IMR-90 (cell line): ENCODE results near the gene DBN1. TPM values are rescaled to one million over a fixed set of nuclear protein-coding genes. Genes with fewer than 3 reads are reported as not detected.
A peak's percentile ranks its signal among the peaks of the same experiment; 100 is the strongest.

Experiments used
- ATAC-seq: fragments of 200-7000 bp; cut with Tn5 transposase; 2 replicates; pipeline ENCODE4 v1.9.1; 2020; ENCODE audit warnings: low read depth, mild to moderate bottlenecking, moderate library complexity
- Bru-seq: library from RNA; stranded (reverse); fragments of 400-500 nt; gene quantifications from one replicate; lab custom pipeline; 2021; lab: Mats Ljungman, UMichigan
- BruChase-seq, 2 experiments: library from RNA; stranded (reverse); fragments of 400-500 nt; gene quantifications; one replicate each; lab custom pipeline; 2021; lab: Mats Ljungman, UMichigan
- BruUV-seq: library from RNA; stranded (reverse); fragments of 400-500 nt; replicated peaks from 2 replicates; lab custom pipeline; 2021; lab: Mats Ljungman, UMichigan
- CTCF ChIA-PET: fragments of 300-600 bp; formaldehyde crosslinking; extraction: SDS; loops from one replicate; lab custom pipeline; 2021; ENCODE audit warnings: antibody characterized with exemption; lab: Yijun Ruan, JAX
- POLR2A ChIA-PET: fragments of 300-600 bp; sonication (Branson Sonifier 250); formaldehyde crosslinking; loops from one replicate; lab custom pipeline; 2022; ENCODE audit warnings: antibody characterized with exemption; ENCODE audit not compliant: unreplicated experiment; lab: Charles Lee
- DNase-seq: peaks from one replicate; pipeline ENCODE4 v3.0.0; 2013
- H2AFZ ChIP-seq: replicated peaks from 2 replicates; pipeline ENCODE3; 2013; ENCODE audit warnings: low read length, mild to moderate bottlenecking; ENCODE audit not compliant: poor library complexity
- H2AK5ac ChIP-seq: 2 replicates; pipeline ENCODE4 v1.6.1; 2013; ENCODE audit warnings: low read depth, low read length, inconsistent platforms
- H2AK9ac ChIP-seq: replicated peaks from 2 replicates; pipeline ENCODE3; 2013; ENCODE audit warnings: mild to moderate bottlenecking, low read depth, low read length, moderate library complexity; ENCODE audit not compliant: poor library complexity
- H2BK120ac ChIP-seq: 2 replicates; pipeline ENCODE4 v1.6.1; 2013; ENCODE audit warnings: low read depth, low read length, inconsistent platforms
- H2BK15ac ChIP-seq: 3 replicates; pipeline ENCODE4 v1.6.1; 2013; ENCODE audit warnings: low read depth, low read length, inconsistent platforms
- H2BK20ac ChIP-seq: 2 replicates; pipeline ENCODE4 v1.6.1; 2013; ENCODE audit warnings: low read depth, mild to moderate bottlenecking, inconsistent platforms, low read length, moderate library complexity
- H2BK5ac ChIP-seq: 2 replicates; pipeline ENCODE4 v1.6.1; 2013; ENCODE audit warnings: mild to moderate bottlenecking, low read depth, low read length, inconsistent platforms; ENCODE audit not compliant: poor library complexity, severe bottlenecking
- H3K14ac ChIP-seq: replicated peaks from 2 replicates; pipeline ENCODE4 v1.6.1; 2013; ENCODE audit warnings: low read depth, low read length, inconsistent platforms
- H3K18ac ChIP-seq: 2 replicates; pipeline ENCODE4 v1.6.1; 2013; ENCODE audit warnings: low read depth, low read length, control low read depth
- H3K23ac ChIP-seq: 2 replicates; pipeline ENCODE4 v1.6.1; 2013; ENCODE audit warnings: low read depth, low read length, inconsistent platforms
- H3K27ac ChIP-seq: 2 replicates; pipeline ENCODE4 v1.5.1; 2013; ENCODE audit warnings: mild to moderate bottlenecking, control low read depth, low read length; ENCODE audit not compliant: insufficient read depth
- H3K27me3 ChIP-seq: 2 replicates; pipeline ENCODE4 v1.6.1; 2013; ENCODE audit warnings: low read length; ENCODE audit not compliant: control insufficient read depth, insufficient read depth
- H3K36me3 ChIP-seq: 2 replicates; pipeline ENCODE4 v1.6.1; 2013; ENCODE audit warnings: low read length, mixed read lengths; ENCODE audit not compliant: control insufficient read depth, insufficient read depth
- H3K4ac ChIP-seq: 2 replicates; pipeline ENCODE4 v1.6.1; 2013; ENCODE audit warnings: low read depth, low read length, inconsistent platforms
- H3K4me1 ChIP-seq: 2 replicates; pipeline ENCODE4 v1.6.1; 2013; ENCODE audit warnings: low read length, mixed read lengths; ENCODE audit not compliant: control insufficient read depth, insufficient read depth
- H3K4me2 ChIP-seq: 2 replicates; pipeline ENCODE4 v1.6.1; 2013; ENCODE audit warnings: low read depth, mild to moderate bottlenecking, control low read depth, low read length, moderate library complexity
- H3K4me3 ChIP-seq: 2 replicates; pipeline ENCODE4 v1.5.1; 2013; ENCODE audit warnings: low read depth, mild to moderate bottlenecking, control low read depth, low read length, moderate library complexity; ENCODE audit not compliant: insufficient read depth
- H3K56ac ChIP-seq: 2 replicates; pipeline ENCODE4 v1.6.1; 2013; ENCODE audit warnings: low read length, inconsistent platforms; ENCODE audit not compliant: insufficient read depth; ENCODE audit errors: extremely low read depth
- H3K79me1 ChIP-seq, 2 experiments: 2 replicates each; pipeline ENCODE4 v1.6.1; 2013; ENCODE audit warnings: low read length in 2 of 2, inconsistent platforms in 1 of 2, low read depth in 1 of 2
- H3K9ac ChIP-seq: 2 replicates; pipeline ENCODE4 v1.6.1; 2013; ENCODE audit warnings: low read depth, low read length, control low read depth
- H3K9me1 ChIP-seq: 2 replicates; pipeline ENCODE4 v1.6.1; 2013; ENCODE audit warnings: low read length, inconsistent platforms; ENCODE audit not compliant: insufficient read depth
- H3K9me3 ChIP-seq: 2 replicates; pipeline ENCODE4 v1.6.1; 2013; ENCODE audit warnings: low read length; ENCODE audit not compliant: control insufficient read depth, insufficient read depth
- H4K20me1 ChIP-seq: 2 replicates; pipeline ENCODE4 v1.6.1; 2013; ENCODE audit warnings: low read length, inconsistent platforms; ENCODE audit not compliant: insufficient read depth
- H4K5ac ChIP-seq: 2 replicates; pipeline ENCODE4 v1.6.1; 2013; ENCODE audit warnings: mild to moderate bottlenecking, low read depth, low read length, control low read depth
- H4K8ac ChIP-seq, 2 experiments: 2 replicates each; pipeline ENCODE4 v1.6.1; 2013; ENCODE audit warnings: low read depth in 2 of 2, low read length in 2 of 2, control low read depth in 1 of 2, inconsistent platforms in 1 of 2
- H4K91ac ChIP-seq: 2 replicates; pipeline ENCODE4 v1.6.1; 2013; ENCODE audit warnings: low read depth, low read length, inconsistent platforms; ENCODE audit not compliant: insufficient read depth
- CHD1 ChIP-seq: IDR thresholded peaks from 2 replicates; pipeline ENCODE4 v1.6.1; 2012; ENCODE audit warnings: low read depth, low read length, improper control_type of control experiment
- MAZ ChIP-seq: IDR thresholded peaks from 2 replicates; pipeline ENCODE4 v1.6.1; 2012; ENCODE audit warnings: low read depth, mild to moderate bottlenecking, low read length, improper control_type of control experiment, moderate library complexity, borderline replicate concordance
- POLR2A ChIP-seq: IDR thresholded peaks from 2 replicates; pipeline ENCODE4 v1.6.1; 2012; ENCODE audit warnings: mild to moderate bottlenecking, low read depth, low read length
- WGBS, 2 experiments: methylation state at CpG; one replicate each; pipeline versions ENCODE4 v1.1.5 to v1.1.7; 2013; ENCODE audit warnings: missing lambda C conversion rate in 2 of 2; ENCODE audit not compliant: insufficient read length in 1 of 2; ENCODE audit errors: extremely low coverage in 2 of 2; 5-methylcytosine and 5-hydroxymethylcytosine counted together
- dilution Hi-C: fragments of 300-500 bp; cut with HindIII; formaldehyde crosslinking; loops from one replicate; pipeline ENCODE4 v1.14.3; 2018; ENCODE audit warnings: low sequenced_read_pairs; ENCODE audit not compliant: unreplicated experiment
- in situ Hi-C: fragments of 300-500 bp; cut with MboI; formaldehyde crosslinking; loops from 3 replicates; pipeline ENCODE4 v1.14.3; 2019; ENCODE audit warnings: low sequenced_read_pairs, inconsistent platforms, mixed read lengths
- intact Hi-C: fragments of 100-400 bp; cut with micrococcal nuclease; formaldehyde crosslinking; loops from 2 replicates; pipeline ENCODE4 v1.10.0; 2022
- long read RNA-seq: library from polyadenylated mRNA; unstranded; transcript quantifications from one replicate; pipeline ENCODE4 v2.0.0, GENCODE V29; 2021; ENCODE audit not compliant: unreplicated experiment
- polyA plus RNA-seq, 3 experiments: library from polyadenylated mRNA; depleted of rRNA; stranded (reverse); fragments of >200 nt; gene quantifications; 2 replicates each; pipeline ENCODE4 v1.2.3, GENCODE V29; 2012; ENCODE audit warnings: low replicate concordance in 1 of 3
- total RNA-seq: library from RNA; depleted of rRNA; stranded (reverse); fragments of >200 nt; gene quantifications from 2 replicates; pipeline ENCODE4 v1.2.3, GENCODE V29; 2012; rRNA removed

Gene DBN1
- total RNA-seq = 122 and 212 TPM in 2 replicates
- polyA plus RNA-seq (2012; rRNA removed) = 187 and 235 TPM in 2 replicates
- polyA plus RNA-seq (2012; cell fraction: cytosol; rRNA removed) = 150 and 193 TPM in 2 replicates
- polyA plus RNA-seq (2012; cell fraction: nucleus; rRNA removed; ENCODE audit: low replicate concordance) = 786 and 1,481 TPM in 2 replicates
- Bru-seq, nascent RNA = percentile 89 among the genes with signal in this experiment
- BruChase-seq, experiment 1, labeled RNA remaining after a 6-hour chase = percentile 96 among the genes with signal in this experiment
- percentile 93 among the genes with signal in this experiment for BruChase-seq, experiment 2, labeled RNA remaining after a 2-hour chase
- long read RNA-seq, transcript DBN1-202 (14 exons, 2,995 nt) = major isoform, 457 of 746 reads
- long read RNA-seq, partial matches to known transcripts = 132 of 746 reads
- long read RNA-seq, other reads (novel, unspliced or antisense) = 151 of 746 reads

- Histone ChIP-seq H3K18ac (peak within 1 kb of the TSS; percentile 80; the same call in 1 of the 2 replicates), H3K79me1 (peaks cover 13 to 42% of the 10 kb centered on the region in 2 experiments; a peak in 3 of 4 replicates), H3K27ac (peak within 1 kb of the TSS; percentile 93), H2AK9ac (peak within 1 kb of the TSS; percentile 99), H3K36me3 (peaks cover 16% of the 10 kb centered on the region), H3K4ac (peak within 1 kb of the TSS; percentile 91), H3K9ac (peak within 1 kb of the TSS; percentile 94), H4K8ac (peak within 1 kb of the TSS; percentile 35 to 64; a peak in 3 of 4 replicates), H4K20me1 (peaks cover 53% of the 10 kb centered on the region), H2AK5ac (peak within 1 kb of the TSS; percentile 91), H2AFZ (peak within 1 kb of the TSS; percentile 85), H4K91ac (peak within 1 kb of the TSS; percentile 80), H2BK120ac (peak within 1 kb of the TSS; percentile 5; the same call in 1 of the 2 replicates), H3K56ac (peak within 1 kb of the TSS; percentile 32; the same call in 1 of the 2 replicates), H3K14ac (peak within 1 kb of the TSS; percentile 79), H3K23ac (peak within 1 kb of the TSS; percentile 69; the same call in 1 of the 2 replicates), H3K4me3 (peak within 1 kb of the TSS; percentile 97), H3K4me1 (peaks cover 45% of the 10 kb centered on the region), H2BK15ac (peak within 1 kb of the TSS; percentile 25; the same call in 1 of the 3 replicates), H3K9me1 (peaks cover 40% of the 10 kb centered on the region), H4K5ac (peak within 1 kb of the TSS; percentile 77), H2BK20ac (peak within 1 kb of the TSS; percentile 9; the same call in 1 of the 2 replicates), H2BK5ac (peak within 1 kb of the TSS; percentile 93), H3K4me2 (peak within 1 kb of the TSS; percentile 75), H3K27me3 (no peaks in the 10 kb centered on the region), H3K9me3 (no peaks in the 10 kb centered on the region)
- dilution Hi-C loops (no loop called here), in situ Hi-C loops (no loop called here), intact Hi-C loops (loop anchor here (2.0 kb wide), 1 partner anchor 23 kb away; the partner anchor contains the start of gene PDLIM7)
- POLR2A ChIA-PET = interaction anchor here (1.9 kb wide), 1 partner anchor 22 kb away, joined by 11 read pairs; no protein-coding TSS in a partner anchor
- no CpG with 5 or more reads among the region's 69 CpGs for WGBS, 2 experiments
- DNase-seq (no peak), ATAC-seq (peak; percentile 63)
- BruUV-seq = no TSS peak
- CTCF ChIA-PET = no interaction called here
- no peak for TF ChIP-seq CHD1
- TF ChIP-seq MAZ = peak; percentile 75; the same call in 1 of the 2 replicates
- 0 out of 2 replicates have a peak, but pooled peaks have one; percentile 10 for TF ChIP-seq POLR2A
These were observed at the start of gene DBN1 for GRCh38 chr5:177473443-177474001. Gene DBN1 (minus strand): TSS chr5:177473634. CDS start chr5:177473521, 113 bp downstream.
